Subcutaneous adipose tissue (tissue), 4 donors: ENCODE results near the gene CYTIP. TPM values are rescaled to one million over a fixed set of nuclear protein-coding genes. Genes with fewer than 3 reads are reported as not detected.

Experiments
- CTCF ChIP-seq: fragments of 450-650 bp; IDR thresholded peaks from one replicate; pipeline ENCODE4 v1.5.1; 2016; ENCODE audit warnings: low read depth, mild to moderate bottlenecking, control low read depth, antibody characterized with exemption, moderate library complexity
- total RNA-seq, 4 donors: library from RNA; depleted of rRNA; stranded (reverse); fragments of >200 nt; gene quantifications; one replicate each; pipeline ENCODE4 v1.1.0, GENCODE V29; 2016

The CYTIP gene
- total RNA-seq, 4 donors from 2014 or later: 6.4 to 47.8 (median 14.6) TPM

GRCh38 chr2:157471078-157471477 is 27.2 kb upstream of the CYTIP start:
- TF ChIP-seq CTCF: no peak

- no peak for TF ChIP-seq CTCF
Observed at GRCh38 chr2:157470321-157470720, 26.4 kb upstream of the CYTIP start.

- no peak for TF ChIP-seq CTCF
Observed at GRCh38 chr2:157469726-157470125, 25.8 kb upstream of the CYTIP start.

GRCh38 chr2:157468931-157469708 is 25.2 kb upstream of the CYTIP start:
- TF ChIP-seq CTCF: no peak

- no peak for TF ChIP-seq CTCF
Observed at GRCh38 chr2:157466764-157467163, 22.9 kb upstream of the CYTIP start.

- no peak for TF ChIP-seq CTCF
Observed at GRCh38 chr2:157465554-157465953, 21.7 kb upstream of the CYTIP start.

GRCh38 chr2:157463002-157463401 is 19.1 kb upstream of the CYTIP start:
- TF ChIP-seq CTCF: no peak
